ENCODE measurements around the gene ZSWIM3.
"Not testable (repeated sequence)": the region's sequence is repeated elsewhere in the genome, so short reads cannot be mapped to it uniquely, and the experiment has no call there.

The ZSWIM3 gene

DNA sequence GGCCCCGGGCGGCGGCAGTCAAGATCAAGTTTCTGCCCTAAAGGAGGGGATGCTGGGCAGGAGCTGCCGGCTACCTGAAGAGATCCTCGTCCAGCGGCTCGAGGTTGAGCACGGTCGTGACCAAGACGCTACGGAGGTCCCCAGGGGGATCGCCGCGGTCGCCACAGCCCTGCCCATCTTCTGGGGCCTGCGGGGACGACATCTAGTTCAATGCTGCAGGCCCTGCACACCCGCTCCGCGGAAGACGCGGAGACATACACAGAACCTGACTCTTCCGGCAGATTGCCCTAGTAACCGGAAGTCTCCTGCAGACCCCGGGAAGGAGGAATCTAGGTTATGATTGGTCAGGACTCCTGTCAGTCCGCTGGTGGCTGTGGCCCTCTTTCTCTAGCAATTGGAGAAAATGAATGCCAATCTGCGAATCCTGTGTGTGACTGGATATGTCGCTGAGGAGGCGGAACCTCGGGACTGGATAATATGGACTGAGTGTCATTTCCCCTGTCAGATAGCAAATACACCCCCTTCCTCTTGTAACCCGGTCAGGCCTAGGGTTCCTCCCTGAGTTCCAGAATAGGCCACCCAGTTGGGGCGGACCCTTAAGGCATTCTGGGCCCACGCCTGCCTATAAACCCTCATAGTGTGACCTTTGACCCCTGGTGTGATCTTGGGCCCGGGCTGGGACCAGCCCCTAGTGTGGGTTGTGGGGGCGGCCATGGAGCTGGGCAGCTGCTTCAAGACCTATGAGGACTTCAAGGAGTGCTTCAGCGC, at the start of gene ZSWIM3, which contains the start of gene ACOT8:
TSS of gene ZSWIM3 (plus strand) at position 501 of the 768 bp plus-strand sequence. CDS start at position 713, 212 bp downstream.
TSS of gene ACOT8 (minus strand) at position 279 of the 768 bp plus-strand sequence. CDS start at position 202, 77 bp downstream.
- DNase-seq, result peak; percentile 94

GRCh38 chr20:45810191-45810970, 47.0 kb upstream of the ZSWIM3 start:
- DNase-seq, result no peak

GRCh38 chr20:45812157-45813005, 45.0 kb upstream of the ZSWIM3 start, which contains the start of gene UBE2C:
Gene UBE2C, plus strand, starts transcription at chr20:45812644. Its CDS starts 52 bp downstream, at chr20:45812696.
- DNase-seq, result peak; percentile 98

- DNase-seq, result no peak
Observed at GRCh38 chr20:45813006-45813340, 44.4 kb upstream of the ZSWIM3 start.

DNA sequence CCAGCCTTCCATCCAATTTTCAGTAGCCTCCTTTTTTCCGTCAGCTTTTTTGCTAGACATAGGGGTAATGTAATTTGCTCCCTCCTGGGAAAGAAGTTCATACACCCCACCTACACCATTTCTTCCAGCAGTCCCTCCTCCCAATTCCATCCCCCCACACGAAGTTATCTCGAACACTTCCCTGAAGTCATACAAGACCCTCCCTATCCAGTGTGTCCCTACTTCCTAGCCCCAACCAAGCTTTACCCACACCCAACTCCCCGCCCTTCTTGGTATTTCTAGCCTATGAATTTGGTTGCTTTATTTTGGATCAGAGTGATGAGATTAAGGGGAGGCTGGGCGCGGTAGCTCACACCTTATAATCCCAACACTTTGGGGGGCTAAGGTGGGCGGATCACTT, 43.9 kb upstream of the ZSWIM3 start:
- no peak for DNase-seq

DNA sequence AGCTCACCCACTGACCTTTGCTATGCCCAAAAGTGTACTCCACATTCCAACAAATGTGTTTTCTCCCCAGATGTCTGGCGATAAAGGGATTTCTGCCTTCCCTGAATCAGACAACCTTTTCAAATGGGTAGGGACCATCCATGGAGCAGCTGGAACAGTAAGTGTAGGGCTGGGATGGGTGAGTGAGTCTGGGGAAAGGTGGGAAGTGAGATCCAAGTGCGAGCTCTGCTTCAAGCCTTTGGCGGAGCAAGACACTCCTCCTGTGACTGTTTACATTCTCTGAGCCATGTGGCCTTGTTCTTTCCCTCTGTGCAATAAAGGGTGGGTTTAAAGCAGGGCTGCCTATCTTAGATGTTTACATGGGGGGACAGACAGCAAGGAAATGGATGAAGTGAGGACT, 43.1 kb upstream of the ZSWIM3 start:
- no peak for DNase-seq

DNA sequence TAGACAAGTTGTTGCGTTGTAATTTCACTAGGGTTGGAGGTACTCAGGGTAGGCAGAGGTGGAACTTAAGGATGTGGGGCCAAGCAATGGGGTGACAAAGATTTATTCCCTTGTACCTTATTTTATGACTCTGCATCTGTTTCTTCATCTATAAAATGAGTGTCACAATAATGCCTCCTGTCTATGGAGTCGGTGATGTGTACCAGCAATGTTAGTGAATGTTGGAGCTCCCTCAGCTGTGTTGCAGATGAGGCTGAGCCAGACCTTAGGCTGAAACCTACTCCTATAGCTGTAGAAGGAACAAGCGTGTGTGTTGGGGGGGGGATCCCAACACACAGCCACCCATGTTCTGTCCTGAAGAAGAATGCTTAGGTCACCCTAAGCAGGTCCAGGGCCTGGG, 40.5 kb upstream of the ZSWIM3 start:
- no peak for DNase-seq

DNA sequence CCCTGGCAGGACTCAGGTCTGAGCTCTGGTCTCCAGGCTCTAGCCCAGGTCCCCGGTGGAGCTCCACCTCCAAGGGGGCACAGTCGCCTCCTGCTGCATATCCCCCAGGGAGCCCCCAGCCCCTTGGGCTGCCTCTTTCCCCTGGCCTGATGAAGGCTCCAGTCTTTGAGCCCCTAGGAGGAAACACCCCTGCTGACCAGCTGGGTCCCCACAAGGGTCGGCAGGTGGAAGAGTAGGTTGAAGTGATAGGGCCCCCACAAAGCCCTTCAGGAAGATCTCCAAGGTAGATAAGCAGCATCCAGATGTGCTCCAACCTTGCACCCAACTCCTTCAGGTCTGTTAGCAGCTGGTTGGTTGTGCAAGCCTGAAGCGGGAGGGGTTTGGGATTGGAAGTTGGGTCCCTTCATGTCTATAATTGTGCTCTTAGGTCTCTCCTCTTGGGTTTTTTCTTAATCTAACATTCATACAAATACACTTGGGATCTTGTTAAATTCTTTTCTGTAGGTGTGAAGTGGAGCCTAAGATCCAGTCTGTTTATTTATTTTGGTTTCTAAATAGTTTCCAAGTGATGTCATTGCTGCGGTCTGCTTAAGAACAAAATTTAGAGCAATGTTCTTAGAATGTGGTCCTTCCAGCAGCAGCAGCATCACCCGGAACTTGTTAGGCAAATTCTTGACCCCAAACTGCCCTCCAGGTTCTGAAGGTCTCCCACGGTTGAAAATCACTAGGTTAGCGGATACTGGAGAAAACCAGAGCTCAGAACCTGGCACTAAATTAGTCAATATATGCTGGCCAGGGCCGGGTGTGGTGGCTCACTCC, 39.8 kb upstream of the ZSWIM3 start:
- no peak for DNase-seq

GRCh38 chr20:45818239-45818638, 39.2 kb upstream of the ZSWIM3 start:
- no peak for DNase-seq

DNA sequence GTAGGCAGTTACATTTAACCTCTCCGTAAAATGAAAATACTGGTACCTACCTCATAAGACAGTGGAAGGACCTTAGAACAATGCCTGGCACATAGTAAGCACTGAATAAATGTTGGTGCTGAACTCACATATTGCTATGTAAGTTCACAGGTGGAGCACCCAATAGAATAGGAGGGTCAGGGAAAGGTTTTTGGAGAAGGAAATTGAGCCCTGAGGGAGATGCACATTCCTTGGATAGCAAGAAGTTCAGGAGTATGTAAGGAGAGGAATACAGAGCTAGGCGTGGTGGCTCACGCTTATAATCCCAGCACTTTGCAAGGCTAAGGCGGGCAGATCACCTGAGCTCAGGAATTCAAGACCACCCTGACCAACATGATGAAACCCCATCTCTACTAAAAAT, 37.9 kb upstream of the ZSWIM3 start:
- DNase-seq, result no peak

DNA sequence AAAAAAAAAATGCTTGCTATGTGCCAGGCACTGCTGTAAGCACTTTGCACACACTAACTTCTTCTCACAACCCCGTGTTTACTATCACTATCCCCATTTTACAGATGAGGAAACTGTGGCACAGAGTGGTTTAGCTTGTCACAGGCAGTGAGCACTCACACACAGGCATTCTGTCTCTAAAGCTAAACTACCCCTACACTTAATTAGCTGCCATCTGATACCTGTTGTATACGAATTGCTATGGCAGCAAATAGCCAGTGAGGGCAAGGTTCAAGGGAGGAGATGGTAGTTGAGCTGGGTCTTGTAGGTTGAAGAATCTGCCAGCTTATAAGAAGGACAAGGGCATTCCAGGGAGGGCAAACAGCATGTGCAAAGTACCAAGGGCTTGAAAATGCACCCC, 35.5 kb upstream of the ZSWIM3 start:
- no peak for DNase-seq

DNA sequence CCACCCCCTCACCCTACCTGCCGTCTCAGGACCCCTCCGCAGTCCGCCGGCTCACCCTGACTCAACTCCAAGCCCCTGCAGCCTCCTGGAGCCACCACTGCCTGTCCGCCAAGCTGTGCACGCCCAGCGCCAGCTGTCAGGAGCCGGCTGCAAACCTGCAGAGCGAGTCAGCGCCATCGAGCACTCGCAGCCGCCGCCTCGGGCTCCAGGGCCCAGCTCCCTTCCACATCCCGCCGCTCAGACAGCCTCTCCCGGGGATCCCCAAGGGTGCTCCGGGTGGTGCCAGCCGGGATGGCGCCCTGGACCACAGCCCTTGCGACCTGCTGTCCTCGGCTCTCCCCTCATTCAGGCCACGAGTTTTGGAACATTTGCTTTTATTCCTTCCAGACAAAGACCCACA, 34.6 kb upstream of the ZSWIM3 start:
- DNase-seq, result no peak

- DNase-seq, result no peak
Observed at GRCh38 chr20:45823949-45824835, 33.2 kb upstream of the ZSWIM3 start.

DNA sequence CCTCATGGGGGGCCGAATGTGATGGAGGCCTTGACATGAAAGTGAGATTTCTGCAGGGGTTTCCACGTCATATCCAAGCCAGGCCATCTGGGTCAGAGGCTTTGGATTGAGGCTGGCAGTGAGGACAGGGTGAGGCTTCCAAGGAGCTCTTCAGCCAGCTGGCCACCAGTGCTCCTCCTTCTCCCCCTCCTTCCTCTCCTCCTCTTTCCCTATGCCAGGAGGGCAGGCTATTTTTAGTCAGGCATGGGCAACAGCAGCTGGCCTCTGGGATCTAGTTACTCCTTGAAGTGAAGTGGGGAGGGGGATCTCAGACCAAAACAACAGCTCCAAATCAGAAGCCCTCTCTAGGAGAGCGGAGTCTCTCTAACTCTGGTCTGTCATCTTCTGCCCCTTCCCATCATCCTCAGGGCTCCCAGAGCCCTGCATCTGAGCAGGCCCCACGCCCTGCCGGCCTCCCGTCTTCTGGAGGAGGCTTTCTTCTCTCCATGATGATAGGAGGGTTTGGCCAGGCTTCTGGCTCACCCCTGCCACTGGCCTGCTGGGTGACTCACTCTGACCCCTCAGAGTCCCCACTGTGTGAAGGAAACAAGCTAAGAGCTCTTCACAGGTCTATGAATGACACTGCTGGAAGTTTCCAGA, 30.9 kb upstream of the ZSWIM3 start:
- no peak for DNase-seq

GRCh38 chr20:45827030-45827652, 30.3 kb upstream of the ZSWIM3 start, which contains the start of gene TNNC2:
Gene TNNC2, minus strand, starts transcription at chr20:45827312. Its CDS starts 64 bp downstream, at chr20:45827248.
- DNase-seq, result no peak

DNA sequence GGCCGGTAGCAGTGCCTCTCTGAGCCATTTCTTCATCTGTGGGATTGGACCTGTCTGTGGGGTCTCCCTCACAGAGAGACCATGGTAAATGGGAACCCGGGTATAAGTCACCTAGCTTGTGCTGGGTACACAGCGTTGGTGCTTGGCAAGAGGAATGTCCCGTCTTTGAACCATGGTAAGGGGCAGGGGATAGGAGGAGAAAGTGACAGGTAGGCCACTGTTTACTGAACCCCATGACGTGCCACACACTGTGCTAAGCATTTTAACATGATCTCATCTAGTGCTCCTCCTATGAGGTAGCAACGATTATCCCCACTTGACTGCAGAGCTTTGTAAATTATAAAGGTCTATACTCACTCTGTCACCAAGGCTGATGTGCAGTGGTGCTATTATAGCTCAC, 29.7 kb upstream of the ZSWIM3 start:
- no peak for DNase-seq

GRCh38 chr20:45828589-45828988, 28.8 kb upstream of the ZSWIM3 start:
- no peak for DNase-seq

DNA sequence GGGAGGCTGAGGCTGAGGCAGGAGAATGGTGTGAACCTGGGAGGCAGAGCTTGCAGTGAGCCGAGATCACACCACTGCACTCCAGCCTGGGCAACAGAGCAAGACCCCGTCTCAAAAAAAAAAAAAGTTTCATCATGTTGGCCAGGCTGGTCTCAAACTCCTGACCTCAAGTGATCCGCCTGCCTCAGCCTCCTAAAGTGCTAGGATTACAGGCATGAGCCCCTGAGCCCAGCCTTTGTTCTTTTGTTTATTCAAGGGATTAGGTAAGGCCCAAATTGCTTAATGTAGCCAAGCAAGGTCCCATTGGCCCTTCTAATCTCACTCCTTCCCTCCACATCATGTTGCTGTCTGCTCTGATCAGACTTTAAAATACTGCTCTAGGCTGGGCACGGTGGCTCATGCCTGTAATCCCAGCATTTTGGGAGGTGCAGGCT, 27.7 kb upstream of the ZSWIM3 start:
- not testable (repeated sequence) for DNase-seq

DNA sequence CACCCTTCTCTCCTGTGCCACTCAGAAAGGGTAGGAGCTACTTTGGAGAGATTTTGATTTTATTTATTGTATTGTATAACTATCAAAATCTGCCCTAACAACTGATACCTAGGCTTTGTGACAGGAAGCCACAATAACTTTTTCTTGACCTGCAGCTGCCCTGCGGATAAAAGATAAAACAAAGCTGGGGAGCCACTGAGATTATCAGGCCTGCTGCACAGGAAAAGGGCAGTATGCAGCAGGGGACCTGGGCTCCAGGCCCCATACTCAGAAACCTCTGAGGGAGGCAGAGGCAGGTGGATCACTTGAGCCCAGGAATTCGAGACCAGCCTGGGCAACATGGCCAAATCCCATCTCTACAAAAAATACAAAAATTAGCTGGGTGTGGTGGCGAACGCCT, 24.8 kb upstream of the ZSWIM3 start:
- DNase-seq, result no peak
